ENCODE measurements around the gene GCFC2.
A peak's percentile ranks its signal among the peaks of the same experiment; 100 is the strongest.
"Not testable (repeated sequence)": the region's sequence is repeated elsewhere in the genome, so short reads cannot be mapped to it uniquely, and the experiment has no call there.

Gene GCFC2

DNA sequence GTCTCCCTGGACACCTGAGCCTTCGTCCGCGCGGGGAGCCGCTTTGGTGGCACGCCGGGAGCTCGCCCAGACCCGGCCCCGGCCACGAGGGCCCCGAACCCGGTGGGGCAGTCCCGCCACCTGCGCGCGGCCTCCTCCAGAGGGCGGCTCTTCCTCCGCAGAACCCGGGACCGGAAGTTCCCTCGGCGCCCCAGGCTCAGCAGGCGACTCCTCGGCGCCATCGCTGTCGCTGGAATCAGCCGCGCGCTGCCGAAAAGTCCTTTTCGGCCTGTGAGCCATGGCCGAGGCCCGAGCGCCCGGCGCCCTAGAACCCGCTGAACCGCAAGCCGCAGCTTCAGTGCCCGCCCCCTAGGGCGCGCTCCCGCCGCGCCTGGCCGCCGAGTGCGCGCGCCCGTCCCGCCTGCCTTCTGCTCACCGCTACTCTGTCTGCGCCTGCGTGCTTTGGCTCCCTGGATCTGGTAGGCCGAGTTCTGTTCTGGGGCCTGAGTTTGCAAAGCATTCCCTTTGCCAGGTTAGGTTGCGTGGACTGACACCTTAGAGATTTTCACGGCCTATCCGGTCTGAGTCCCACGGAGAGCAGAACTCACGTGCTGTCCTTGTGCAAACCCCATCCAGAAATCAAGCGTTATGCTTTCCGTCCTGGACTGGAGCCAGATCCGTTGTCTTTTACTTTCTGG is at the start of gene GCFC2:
GCFC2 (minus strand) TSS at position 339 of the 677 bp plus-strand sequence; CDS start at position 279, 60 bp downstream.
- peak; percentile 37 for DNase-seq

DNA sequence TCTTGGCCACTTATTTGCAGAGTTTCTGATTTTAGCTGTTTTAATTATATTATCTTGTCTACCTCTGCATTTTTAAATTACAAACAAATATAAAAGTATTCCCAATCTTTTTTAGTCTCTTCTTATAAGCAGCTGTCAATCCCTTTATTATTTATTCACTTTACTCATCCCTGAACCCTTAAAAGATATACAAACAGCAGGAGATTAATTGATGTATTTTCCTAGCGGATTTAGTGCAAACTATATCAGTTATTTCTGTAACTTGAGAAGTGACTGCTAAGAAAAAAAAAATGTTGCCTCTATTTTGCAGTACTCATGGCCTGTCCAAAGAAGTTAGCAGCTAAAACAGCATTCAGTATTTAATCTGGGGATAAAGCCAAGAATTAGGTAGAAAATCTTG is 42.1 kb upstream of the GCFC2 start:
- no peak for DNase-seq

DNA sequence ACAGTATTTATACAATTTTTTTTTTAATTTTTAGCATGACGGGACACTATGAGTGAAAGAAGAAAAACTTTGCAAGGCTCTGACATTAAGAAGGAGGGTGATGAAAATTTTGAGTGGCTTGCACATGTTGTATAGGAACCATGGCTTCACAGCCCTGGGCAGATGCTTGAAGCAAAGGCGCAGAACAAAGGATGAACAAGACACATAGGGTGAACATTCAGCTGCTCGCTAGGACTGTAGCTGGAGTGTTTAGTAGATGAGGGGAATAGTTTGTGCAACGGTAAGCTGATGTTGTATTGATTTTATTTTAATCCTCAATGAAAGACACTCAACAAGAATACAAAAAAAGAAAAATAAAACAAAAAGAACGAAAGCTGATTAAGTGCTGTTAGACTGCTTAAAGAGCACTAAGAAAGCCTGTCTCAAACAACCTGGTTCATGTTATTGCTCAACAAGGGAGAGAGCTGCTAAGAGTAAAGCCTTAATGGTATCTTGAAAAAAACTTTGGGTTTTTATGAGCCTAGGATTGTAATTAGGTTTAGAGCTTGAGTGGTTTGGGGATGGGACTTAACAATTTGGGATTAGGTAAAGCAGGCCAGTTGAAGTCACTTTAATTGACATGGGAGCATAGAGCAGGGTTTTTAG is 41.2 kb upstream of the GCFC2 start:
- no peak for DNase-seq

DNA sequence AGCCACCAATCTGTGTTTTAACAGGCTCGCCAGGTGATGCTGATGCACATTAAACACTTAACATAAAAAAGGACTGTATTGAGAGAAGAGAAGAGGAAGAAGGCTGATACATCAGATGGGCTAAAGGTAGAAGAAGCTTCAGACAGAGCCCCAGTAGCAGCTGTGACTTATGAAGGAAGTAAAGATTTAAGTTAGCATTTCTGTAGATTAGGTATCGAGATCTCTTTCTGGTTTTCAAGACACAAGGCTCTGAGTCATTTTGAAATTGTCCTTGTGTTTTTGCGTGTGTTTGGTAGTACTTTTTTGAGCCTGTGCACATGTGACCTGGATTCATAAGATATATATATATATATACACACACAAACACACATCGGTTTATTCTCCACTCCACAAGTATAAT is 40.6 kb upstream of the GCFC2 start:
- DNase-seq = no peak

DNA sequence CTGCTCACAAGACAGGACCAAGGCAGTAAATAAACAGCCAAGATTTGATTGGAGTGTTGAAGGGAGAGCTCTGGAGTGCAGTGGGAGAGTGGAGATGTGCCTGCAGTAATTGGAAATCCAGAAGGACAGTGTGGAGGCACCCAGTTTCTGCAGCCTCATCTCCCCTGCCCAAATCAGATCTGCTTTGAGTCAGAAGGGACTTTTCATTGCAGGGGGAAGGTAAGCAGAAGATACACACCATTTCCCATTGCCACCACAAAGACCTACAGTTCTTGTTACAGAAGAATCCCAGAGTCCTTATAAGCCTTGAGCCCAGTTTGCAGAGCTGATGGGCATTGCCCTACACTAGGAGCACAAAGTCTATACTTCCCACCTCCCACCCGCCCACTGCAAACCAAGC is 27.2 kb upstream of the GCFC2 start:
- no peak for DNase-seq

DNA sequence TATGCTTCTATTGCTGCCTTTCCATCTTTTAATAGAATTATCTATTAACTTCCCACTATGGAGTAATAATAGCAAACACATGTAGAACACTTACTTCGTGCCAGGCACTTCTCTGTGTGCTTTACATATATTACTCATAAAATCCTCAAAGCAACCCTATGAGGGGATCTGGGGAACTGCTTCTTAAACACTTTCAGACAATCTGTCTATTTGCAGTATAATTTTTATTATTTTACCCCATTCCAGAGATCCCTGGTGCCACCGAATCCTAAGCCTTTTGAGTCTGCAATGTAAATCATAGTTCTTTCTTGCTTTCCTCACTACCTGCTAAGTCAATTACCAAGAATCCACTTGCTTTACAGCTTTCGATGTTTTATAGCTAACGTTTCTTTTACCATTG is 25.6 kb upstream of the GCFC2 start:
- DNase-seq = no peak

DNA sequence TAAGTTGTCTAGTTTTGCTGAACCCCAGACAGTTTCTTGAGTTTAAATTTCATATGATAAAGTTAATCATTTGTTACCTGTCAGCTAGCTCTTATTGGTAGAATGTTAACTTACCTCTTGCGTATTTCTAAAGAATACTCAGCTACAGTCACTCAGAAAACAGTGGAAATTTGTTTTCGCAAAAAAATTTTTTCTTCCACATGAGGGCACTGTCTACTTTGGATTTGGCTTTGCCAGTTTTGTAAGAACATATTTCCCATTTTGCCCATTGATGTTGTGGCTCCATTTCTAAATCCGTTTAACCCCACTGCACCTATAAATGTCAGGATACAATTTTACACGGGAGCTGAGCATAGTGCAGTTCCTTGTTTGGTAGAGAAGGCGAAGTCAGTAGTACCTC is 19.1 kb upstream of the GCFC2 start:
- DNase-seq = no peak

DNA sequence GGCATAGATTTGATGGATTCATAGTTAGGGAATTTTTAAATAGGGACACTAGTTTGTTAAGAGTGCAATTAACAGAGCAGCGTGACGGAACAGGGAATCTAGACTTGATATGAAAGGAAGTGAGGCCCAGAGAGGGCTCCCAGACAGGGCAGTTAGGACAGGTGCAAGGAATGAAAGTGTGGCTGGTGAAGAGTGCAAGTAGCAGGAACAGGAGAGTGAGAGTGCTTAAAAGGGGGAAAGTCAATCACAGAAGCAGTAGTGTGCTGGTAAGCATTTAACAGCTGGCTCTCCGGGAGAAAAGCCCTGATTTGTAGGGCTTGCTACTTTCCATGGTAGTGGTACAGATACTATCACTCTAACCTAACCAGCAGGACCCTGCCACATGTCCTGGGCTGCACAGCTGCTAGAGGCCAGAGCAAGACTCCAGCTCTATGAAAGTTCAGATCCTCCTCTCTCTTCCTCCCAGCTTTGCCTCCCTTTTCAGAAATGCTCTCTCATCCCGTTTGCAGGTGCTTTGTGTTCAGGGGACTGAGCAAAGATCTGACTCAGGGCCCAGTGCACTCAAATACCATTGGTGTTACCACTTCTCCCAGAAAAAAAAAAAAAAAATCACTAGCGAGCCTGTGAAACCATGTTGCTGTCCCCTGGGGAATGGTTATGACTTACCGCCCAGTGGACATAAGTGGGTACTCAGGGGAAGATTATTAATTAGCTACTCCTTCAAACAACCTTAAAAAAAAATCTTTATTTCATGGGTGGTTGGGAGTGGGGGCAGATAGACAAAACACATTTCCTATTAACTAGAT is 18.1 kb upstream of the GCFC2 start:
- no peak for DNase-seq

DNA sequence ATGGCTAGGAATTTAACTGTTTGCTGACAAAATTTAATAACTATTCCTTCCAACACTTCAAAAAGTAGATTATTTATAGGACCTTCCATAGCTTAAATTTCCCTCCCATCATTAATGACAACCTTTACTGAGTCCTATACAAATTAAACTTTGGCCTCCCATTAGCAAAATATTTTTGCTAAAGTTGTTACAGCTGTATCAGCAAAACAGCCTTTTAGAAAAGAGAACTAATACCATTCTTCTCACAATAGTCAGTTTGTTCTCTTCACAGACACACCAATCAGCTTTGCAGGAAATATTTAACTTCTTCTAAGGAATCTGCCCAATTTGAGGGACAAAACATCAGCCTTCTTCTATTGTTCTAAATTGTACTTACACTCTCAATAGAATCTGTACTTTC is 12.0 kb upstream of the GCFC2 start:
- DNase-seq = no peak

DNA sequence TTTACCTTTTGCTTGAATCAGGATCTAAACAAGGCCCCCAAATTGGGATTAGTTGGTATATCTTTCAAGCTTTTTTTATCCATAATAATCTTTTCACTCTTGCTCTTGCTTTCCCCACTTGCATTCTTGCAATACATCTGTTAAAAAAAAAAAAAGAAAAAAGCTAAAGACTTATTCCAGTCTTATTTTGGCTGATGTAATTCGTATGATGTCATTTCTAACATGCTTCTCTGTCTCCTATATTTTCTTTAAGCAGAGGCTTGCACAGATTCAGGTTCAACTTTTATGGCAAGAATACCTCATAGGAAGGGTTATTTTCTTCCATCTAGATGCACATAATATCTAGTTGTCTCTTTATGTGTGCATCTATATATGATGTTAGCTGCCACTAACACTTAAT is 9.8 kb upstream of the GCFC2 start:
- DNase-seq = no peak

DNA sequence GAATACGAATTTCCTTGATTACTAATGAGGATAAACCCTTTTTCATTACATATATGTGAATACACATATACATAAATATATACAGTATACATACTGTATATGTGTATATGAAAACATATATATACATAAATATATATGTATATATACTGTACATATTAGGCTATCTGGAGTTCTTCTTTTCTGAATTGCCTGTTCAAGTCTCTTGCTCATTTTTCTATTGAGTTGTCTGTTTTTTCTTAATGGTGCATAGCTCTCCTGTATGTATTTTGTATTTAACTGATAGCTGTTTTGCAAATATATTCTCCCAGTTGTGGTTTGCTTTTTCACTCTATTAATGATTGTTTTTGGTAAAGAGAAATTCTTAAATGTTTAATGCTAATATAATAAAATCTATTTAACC is 8.9 kb upstream of the GCFC2 start:
- no peak for DNase-seq

DNA sequence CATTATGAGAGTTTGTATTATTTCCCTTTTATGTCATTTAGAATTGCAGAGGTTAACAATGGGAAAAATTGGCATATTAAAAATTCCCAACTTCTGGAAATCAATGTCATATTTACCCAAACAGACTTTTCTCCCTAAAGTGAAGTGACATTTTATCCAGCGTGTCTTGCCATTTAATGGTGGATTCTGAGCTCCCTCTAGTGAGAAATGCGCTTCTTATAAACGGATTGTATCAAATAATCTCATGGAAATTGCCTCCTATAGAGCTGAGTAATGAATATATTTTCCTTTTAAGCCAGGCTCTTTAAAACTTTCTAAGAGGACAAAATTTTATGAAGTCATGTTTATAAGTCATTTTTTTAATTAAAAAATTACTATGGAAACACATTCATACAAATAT is 5.7 kb upstream of the GCFC2 start:
- DNase-seq = no peak

DNA sequence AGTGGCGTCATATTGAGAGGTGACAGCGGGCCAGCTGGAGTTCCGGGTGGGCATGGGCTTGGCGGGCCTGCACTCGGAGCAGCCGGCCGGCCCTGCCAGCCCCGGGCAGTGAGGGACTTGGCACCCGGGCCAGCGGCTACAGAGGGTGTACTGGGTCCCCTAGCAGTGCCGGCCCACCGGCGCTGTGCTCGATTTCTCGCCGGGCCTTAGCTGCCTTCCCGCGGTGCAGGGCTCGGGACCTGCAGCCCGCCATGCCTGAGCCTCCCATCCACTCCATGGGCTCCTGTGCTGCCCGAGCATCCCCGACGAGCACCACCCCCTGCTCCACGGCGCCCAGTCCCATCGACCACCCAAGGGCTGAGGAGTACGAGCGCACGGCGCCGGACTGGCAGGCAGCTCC is 875 bp upstream of the GCFC2 start:
- DNase-seq = not testable (repeated sequence)

DNA sequence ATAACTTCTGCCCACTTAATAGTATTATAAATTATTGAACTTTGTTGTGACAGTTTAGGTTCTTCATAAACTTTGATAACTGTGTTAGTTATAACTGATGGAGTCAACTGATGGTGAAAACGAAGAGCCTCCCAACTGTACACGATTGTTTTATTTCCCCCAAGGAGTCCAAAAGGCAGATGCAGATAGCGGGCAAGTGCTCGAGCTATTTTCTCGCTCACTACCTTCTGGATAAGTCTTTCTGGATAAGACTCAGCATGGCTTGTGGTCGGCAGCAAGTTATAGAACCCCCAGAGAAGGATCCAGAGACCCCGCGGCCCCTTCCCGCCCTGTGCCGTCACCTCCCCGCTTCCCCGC is 517 bp downstream of the GCFC2 start:
- no peak for DNase-seq

DNA sequence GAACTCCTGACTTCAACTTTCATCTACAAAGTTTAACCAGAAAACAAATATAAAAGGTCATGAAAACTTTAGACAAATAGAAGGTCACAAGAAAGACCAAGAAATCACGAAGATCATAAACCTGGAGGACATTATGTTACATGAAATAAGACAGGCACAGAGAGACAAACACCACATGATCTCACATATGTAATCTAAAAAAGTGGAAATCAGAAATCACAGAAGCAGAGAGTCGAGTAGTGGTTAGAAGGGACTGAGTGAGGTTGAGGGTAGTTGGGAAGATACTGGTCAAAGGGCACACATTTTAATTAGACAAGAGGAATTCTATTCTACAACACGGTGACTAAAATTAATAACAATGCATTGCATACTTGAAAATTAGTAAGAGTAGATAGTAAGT is 1.4 kb downstream of the GCFC2 start:
- DNase-seq = no peak

DNA sequence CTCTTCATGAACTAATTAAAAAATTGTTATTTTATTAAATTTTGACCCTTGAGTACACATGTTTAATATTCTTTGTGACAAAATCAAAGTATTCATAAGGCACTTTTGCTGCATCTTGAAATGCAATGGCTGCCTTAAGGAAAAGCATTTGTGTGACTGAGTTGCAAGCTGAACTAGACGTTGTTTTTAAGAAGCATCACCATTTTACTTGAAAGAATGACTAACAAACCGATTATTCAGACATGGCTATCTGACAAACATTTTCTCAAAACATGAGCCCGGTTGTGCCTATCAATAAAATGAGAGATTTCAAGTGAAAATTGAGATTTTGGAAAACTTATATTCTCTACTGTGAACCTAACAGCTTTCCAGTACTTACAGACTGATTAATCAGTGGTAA is 2.8 kb downstream of the GCFC2 start:
- DNase-seq = no peak

DNA sequence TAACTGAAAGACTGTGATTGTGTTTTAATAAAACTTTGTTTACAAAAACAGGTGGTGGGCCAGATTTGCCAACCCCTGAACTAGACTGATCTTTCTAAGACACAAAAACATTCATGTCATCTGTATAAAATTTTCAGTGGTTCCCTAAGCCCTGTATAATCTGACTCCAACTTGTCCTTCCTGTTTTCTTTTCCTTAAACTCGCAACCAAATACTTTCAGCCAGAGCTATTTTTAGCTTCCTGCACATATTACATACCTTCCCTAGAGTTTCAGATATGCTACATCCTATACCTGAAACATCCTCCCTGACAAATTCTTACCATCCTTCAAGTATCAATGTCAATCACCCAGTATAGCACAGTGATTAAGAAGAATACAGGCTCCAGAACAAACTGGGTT is 4.8 kb downstream of the GCFC2 start:
- no peak for DNase-seq

DNA sequence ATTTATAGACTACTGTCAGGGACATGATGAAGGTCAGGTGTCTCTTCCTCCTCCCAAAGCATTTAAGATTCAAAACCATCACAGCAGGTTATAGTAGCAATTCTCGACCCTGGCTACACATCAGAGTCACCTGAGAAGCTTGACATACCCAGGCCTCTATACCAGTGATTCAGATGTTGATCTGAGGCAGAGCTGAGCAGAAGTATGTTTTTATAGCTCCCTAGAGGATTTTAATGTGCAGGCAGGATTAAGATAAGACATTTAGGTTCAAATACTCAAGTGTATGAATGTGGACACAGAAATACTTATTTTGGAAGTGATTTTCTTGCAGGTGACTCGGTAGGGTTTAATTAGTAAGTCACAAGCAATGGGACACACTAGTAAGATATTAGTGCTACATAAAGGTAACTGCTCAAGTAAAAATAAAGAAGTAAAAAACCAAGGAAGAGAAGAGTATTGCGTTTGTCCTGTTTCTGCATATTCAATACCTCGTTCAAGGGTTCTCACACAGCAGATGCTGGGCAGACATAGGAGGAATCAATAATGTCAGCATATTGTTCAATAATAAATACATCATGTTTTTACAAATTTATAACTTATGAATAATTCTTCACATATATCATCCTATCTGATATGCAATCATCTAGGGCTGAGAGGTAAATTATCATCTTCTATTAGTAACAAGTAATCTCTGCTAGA is 7.0 kb downstream of the GCFC2 start:
- DNase-seq = no peak

DNA sequence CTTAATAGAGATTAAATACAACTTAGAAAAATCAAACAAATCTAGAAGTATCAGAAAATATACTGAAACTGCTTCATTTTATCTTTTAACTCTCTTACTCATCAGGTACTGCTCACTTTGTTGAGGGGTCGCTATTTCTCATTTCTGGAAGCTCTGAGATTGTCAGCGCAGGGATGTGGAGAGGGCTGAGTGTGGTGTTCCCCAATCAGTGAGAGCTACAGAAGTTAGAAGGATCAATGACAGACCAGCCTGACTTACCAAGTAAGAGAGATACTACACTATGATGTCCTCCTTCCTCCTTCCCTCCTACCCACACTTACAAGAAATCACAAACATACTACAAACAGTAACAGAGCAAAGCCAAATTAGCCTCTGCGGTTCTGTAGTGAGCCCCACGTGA is 8.1 kb downstream of the GCFC2 start:
- no peak for DNase-seq

DNA sequence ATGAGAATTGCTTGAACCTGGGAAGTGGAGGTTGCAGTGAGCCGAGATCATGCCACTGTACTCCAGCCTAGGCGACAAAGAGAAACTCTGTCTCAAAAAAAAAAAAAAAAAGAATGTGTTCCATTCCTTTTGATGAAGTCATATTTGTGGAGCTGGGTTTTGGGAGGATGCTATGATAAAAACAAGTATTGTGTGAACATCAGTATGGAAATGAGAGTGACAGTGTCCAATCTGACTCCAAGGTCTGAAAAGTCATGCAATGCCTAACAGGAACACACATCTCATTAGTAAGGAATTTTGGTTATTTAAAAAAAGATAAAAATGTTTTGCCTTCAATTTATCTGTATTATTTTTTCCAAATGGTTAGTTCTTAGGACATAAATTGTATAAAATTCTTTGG is 11.8 kb downstream of the GCFC2 start:
- no peak for DNase-seq

DNA sequence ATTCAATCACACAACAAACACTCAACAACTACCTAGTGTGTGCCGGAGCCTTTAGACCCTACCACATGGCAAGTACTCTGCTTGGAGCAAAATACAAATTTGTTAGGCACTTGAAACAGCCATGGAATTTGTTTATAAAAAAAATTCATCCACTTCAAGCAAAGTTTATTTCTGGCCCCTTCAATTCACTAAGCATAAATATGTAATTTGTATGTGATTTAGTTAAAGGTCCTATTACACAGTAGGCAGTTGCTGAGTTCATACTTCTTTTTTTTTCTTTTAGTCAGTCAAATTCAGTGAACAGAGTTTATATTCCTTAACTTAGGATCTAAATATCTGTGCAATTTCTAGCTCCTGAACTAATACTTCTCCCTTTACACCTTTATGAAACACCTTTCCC is 22.5 kb downstream of the GCFC2 start:
- DNase-seq = no peak

DNA sequence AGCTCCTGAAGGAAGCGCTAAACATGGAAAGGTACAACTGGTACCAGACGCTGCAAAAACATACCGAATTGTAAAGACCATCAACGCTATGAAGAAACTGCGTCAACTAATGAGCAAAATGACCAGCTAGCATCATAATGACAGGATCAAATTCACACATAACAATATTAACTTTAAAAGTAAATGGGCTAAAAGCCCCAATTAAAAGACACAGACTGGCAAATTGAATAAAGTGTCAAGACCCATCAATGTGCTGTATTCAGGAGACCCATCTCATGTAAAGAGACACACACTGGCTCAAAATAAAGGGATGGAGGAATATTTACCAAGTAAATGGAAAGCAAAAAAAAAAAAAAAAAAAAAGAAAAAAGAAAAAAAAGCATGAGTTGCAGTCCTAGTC is 27.3 kb downstream of the GCFC2 start:
- not testable (repeated sequence) for DNase-seq

DNA sequence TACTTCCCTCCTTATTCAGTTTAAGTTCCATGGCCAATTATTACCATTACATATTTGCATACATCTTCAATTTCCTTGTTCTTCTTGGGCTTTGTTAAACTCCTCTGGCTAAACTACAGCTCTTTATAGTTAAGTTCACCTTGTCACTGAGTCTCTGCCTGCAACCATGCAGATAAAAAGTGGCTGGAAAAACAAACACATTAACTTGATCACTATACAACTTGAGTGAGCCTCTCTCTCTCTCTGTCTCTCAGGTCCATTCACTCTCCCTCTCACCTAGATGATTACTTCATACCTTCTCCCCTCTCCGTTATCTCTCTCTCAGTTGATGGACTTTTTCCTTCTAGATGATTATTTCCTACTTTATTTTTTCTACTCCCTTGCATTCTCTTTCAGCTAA is 30.3 kb downstream of the GCFC2 start:
- no peak for DNase-seq

DNA sequence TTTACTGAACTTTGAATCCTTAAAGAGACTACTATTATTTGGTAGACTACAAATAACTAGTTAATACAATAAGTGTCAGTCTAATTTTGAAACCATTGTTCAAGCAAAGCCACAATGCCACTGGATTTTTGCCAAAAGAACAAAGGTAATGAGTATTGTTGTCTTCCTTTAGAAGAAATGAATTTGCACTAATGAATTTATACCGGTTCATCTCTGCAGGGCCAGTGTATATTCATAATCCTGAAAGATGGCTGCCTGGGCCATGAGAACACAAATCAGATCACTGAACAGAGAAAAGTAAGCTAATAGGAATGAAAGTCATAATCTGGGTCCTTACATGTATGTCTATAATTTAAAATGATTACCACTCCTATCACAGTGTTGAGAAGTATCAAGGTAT is 31.2 kb downstream of the GCFC2 start:
- no peak for DNase-seq
